Subcutaneous abdominal adipose tissue (tissue), 5 donors: Measurements from ENCODE around the gene CCR5AS.

ENCODE experiments used
- H3K27ac ChIP-seq: one replicate; pipeline ENCODE4 v1.7.0; 2013; ENCODE audit warnings: low read depth, mild to moderate bottlenecking, inconsistent platforms, low read length, moderate library complexity
- H3K27me3 ChIP-seq, 5 donors: one replicate each; pipeline ENCODE4 v1.7.0; 2013; ENCODE audit warnings: low read length in 5 of 5, inconsistent platforms in 1 of 5; ENCODE audit not compliant: control insufficient read depth in 5 of 5, insufficient read depth in 4 of 5
- H3K36me3 ChIP-seq, 5 donors: one replicate each; pipeline ENCODE4 v1.7.0; 2013; ENCODE audit warnings: low read length in 5 of 5; ENCODE audit not compliant: control insufficient read depth in 5 of 5, insufficient read depth in 5 of 5
- H3K4me1 ChIP-seq, 5 donors: one replicate each; pipeline ENCODE4 v1.7.0; 2013; ENCODE audit warnings: low read length in 5 of 5, mild to moderate bottlenecking in 3 of 5, moderate library complexity in 1 of 5; ENCODE audit not compliant: control insufficient read depth in 5 of 5, insufficient read depth in 5 of 5
- H3K4me3 ChIP-seq, 5 donors: one replicate each; pipeline ENCODE4 v1.7.0; 2013; ENCODE audit warnings: low read length in 5 of 5, low read depth in 1 of 5
- H3K9ac ChIP-seq, 5 donors: one replicate each; pipeline ENCODE4 v1.7.0; 2013; ENCODE audit warnings: low read length in 5 of 5, mild to moderate bottlenecking in 4 of 5, moderate library complexity in 3 of 5
- H3K9me3 ChIP-seq, 5 donors: one replicate each; pipeline ENCODE4 v1.7.0; 2013; ENCODE audit warnings: low read length in 5 of 5; ENCODE audit not compliant: control insufficient read depth in 5 of 5
- donor health status: healthy.
- donor health status: healthy.
- donor health status: healthy.
- donor health status: healthy.
- donor health status: healthy.

Gene CCR5AS

GRCh38 chr3:46383211-46383950, 23.5 kb downstream of the CCR5AS start:
- H3K4me3 ChIP-seq = no peak overlapping the region
- H3K9ac ChIP-seq = no peak overlapping the region
- no peaks in the 10 kb centered on the region for H3K36me3 ChIP-seq
- no peaks in the 10 kb centered on the region for H3K9me3 ChIP-seq
- no peaks in the 10 kb centered on the region for H3K27me3 ChIP-seq
- peaks cover 0 to 42% (median 24%) of the 10 kb centered on the region in 5 donors for H3K4me1 ChIP-seq
- H3K27ac ChIP-seq = no peak overlapping the region

GRCh38 chr3:46381625-46382024, 25.2 kb downstream of the CCR5AS start:
- H3K36me3 ChIP-seq = no peaks in the 10 kb centered on the region
- H3K27me3 ChIP-seq = no peaks in the 10 kb centered on the region
- H3K27ac ChIP-seq = no peak overlapping the region
- no peak overlapping the region for H3K4me3 ChIP-seq
- H3K9ac ChIP-seq = no peak overlapping the region
- no peaks in the 10 kb centered on the region for H3K9me3 ChIP-seq
- H3K4me1 ChIP-seq = peaks cover 0 to 41% (median 24%) of the 10 kb centered on the region in 5 donors

- H3K9ac ChIP-seq = no peak overlapping the region
- H3K4me1 ChIP-seq = peaks cover 0 to 33% (median 24%) of the 10 kb centered on the region in 5 donors
- H3K27ac ChIP-seq = peak overlapping the region; percentile 40
- H3K36me3 ChIP-seq = no peaks in the 10 kb centered on the region
- no peaks in the 10 kb centered on the region for H3K9me3 ChIP-seq
- no peaks in the 10 kb centered on the region for H3K27me3 ChIP-seq
- no peak overlapping the region for H3K4me3 ChIP-seq
Observed at GRCh38 chr3:46380471-46381221, 26.2 kb downstream of the CCR5AS start.

GRCh38 chr3:46378426-46378942, 28.4 kb downstream of the CCR5AS start:
- H3K4me3 ChIP-seq = no peak overlapping the region
- H3K9ac ChIP-seq = no peak overlapping the region
- H3K4me1 ChIP-seq = peaks cover 0 to 26% (median 21%) of the 10 kb centered on the region in 5 donors
- H3K9me3 ChIP-seq = no peaks in the 10 kb centered on the region
- no peaks in the 10 kb centered on the region for H3K36me3 ChIP-seq
- H3K27ac ChIP-seq = no peak overlapping the region
- H3K27me3 ChIP-seq = peaks cover 0 to 3% (median 0%) of the 10 kb centered on the region in 5 donors

GRCh38 chr3:46375814-46376213, 31.1 kb downstream of the CCR5AS start:
- H3K27me3 ChIP-seq = peaks cover 0 to 6% (median 0%) of the 10 kb centered on the region in 5 donors
- no peak overlapping the region for H3K9ac ChIP-seq
- H3K4me1 ChIP-seq = peaks cover 0 to 9% (median 8%) of the 10 kb centered on the region in 5 donors
- no peaks in the 10 kb centered on the region for H3K9me3 ChIP-seq
- no peaks in the 10 kb centered on the region for H3K36me3 ChIP-seq
- H3K27ac ChIP-seq = no peak overlapping the region
- H3K4me3 ChIP-seq = no peak overlapping the region

GRCh38 chr3:46375218-46375617, 31.6 kb downstream of the CCR5AS start:
- Histone ChIP-seq H3K27me3 (peaks cover 0 to 6% (median 0%) of the 10 kb centered on the region in 5 donors), H3K4me3 (no peak overlapping the region), H3K36me3 (no peaks in the 10 kb centered on the region), H3K9me3 (no peaks in the 10 kb centered on the region), H3K4me1 (peaks cover 0 to 4% (median 3%) of the 10 kb centered on the region in 5 donors), H3K9ac (no peak overlapping the region), H3K27ac (no peak overlapping the region)

- no peak overlapping the region for H3K27ac ChIP-seq
- H3K36me3 ChIP-seq = no peaks in the 10 kb centered on the region
- no peaks in the 10 kb centered on the region for H3K9me3 ChIP-seq
- peaks cover 0 to 4% (median 3%) of the 10 kb centered on the region in 5 donors for H3K4me1 ChIP-seq
- no peak overlapping the region for H3K9ac ChIP-seq
- H3K27me3 ChIP-seq = peaks cover 0 to 6% (median 0%) of the 10 kb centered on the region in 5 donors
- no peak overlapping the region for H3K4me3 ChIP-seq
Observed at GRCh38 chr3:46374755-46375154, 32.1 kb downstream of the CCR5AS start.

- Histone ChIP-seq H3K27ac (no peak overlapping the region), H3K4me1 (peaks cover 0 to 6% (median 0%) of the 10 kb centered on the region in 5 donors), H3K27me3 (peaks cover 0 to 6% (median 0%) of the 10 kb centered on the region in 5 donors), H3K36me3 (no peaks in the 10 kb centered on the region), H3K9ac (no peak overlapping the region), H3K4me3 (no peak overlapping the region), H3K9me3 (no peaks in the 10 kb centered on the region)
Observed at GRCh38 chr3:46372492-46373359, 34.1 kb downstream of the CCR5AS start.

- Histone ChIP-seq H3K9ac (no peak overlapping the region), H3K27me3 (peaks cover 0 to 6% (median 0%) of the 10 kb centered on the region in 5 donors), H3K4me3 (no peak overlapping the region), H3K27ac (no peak overlapping the region), H3K9me3 (no peaks in the 10 kb centered on the region), H3K36me3 (no peaks in the 10 kb centered on the region), H3K4me1 (peaks cover 0 to 6% (median 0%) of the 10 kb centered on the region in 5 donors)
Observed at GRCh38 chr3:46371519-46372340, 35.1 kb downstream of the CCR5AS start.
